NCI-H1694 treated with DMSO at 0.1 percent for 48 hours (cell line): Measurements from ENCODE around the gene POLR2I.
"Not testable (repeated sequence)": the region's sequence is repeated elsewhere in the genome, so short reads cannot be mapped to it uniquely, and the experiment has no call there.

Experiments
- DNase-seq: peaks from one replicate; lab custom pipeline; 2025; lab: John Stamatoyannopoulos, UW

The POLR2I gene

DNA sequence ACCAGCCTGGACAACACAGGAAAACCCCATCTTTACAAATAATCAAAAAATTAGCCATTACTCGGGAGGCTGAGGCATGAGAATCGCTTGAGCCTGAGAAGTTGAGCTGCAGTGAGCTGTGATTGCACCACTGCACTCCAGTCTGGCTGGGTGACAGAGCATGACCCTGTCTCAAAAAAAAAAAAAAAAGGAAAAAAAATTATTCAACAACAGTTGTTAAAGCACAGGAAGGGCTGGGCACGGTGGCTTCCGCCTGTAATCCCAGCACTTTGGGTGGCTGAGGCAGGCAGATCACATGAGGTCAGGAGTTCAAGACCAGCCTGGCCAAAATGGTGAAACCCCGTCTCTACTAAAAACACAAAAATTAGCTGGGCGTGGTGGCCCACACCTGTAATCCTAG lies 16.5 kb upstream of the POLR2I start:
- DNase-seq = not testable (repeated sequence)

DNA sequence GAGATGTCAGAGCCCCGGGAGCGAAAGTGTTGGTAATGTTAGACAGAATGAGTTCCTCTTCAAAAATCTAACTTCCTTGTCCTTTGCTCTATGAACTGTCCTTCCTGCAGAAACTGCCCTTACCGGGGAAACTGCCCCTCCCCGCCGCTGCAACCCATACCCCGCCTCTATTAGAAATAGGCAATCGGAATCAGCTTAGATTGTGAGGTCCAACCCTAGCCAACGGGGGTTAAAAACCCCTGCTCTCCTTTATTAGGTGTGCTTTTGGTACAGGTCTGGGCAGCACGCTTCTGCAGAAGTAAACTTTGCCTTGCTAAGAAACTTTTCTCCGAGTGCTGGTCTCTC lies 13.7 kb upstream of the POLR2I start:
- DNase-seq = peak; percentile 31

DNA sequence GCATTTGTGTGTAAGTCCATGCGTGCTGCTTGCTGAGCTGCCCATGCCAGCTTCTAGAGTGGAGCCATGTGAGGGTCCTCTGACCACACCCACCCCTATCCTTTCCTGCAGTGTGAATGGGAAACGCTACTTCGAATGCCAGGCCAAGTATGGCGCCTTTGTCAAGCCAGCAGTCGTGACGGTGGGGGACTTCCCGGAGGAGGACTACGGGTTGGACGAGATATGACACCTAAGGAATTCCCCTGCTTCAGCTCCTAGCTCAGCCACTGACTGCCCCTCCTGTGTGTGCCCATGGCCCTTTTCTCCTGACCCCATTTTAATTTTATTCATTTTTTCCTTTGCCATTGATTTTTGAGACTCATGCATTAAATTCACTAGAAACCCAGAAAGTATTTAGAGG lies 10.9 kb upstream of the POLR2I start:
- no peak for DNase-seq

DNA sequence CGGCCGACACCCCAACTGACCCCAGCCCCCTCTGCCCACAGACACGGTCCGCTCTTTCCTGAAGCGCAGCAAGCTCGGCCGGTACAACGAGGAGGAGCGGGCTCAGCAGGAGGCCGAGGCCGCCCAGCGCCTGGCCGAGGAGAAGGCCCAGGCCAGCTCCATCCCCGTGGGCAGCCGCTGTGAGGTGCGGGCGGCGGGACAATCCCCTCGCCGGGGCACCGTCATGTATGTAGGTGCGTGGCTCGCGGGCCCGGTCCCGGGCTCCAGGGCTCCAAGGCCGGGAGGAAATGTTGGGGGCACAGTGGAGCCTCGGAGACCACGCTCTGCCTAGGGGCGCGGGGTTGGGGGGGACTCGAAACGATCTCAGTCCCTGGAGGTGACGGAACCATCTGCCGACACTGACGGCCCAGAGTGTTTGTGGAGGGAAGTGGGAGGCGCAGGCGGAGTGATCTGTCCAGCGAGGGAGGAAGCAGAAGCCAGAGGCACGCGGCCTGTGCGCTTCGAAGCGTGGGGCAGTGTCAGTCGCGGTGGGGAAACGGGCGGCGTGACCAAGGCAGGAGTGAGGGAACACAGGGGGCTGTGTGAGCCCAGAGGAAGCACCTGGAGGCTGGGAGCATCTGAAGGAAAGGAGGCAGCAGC lies 6.9 kb upstream of the POLR2I start:
- DNase-seq = no peak

DNA sequence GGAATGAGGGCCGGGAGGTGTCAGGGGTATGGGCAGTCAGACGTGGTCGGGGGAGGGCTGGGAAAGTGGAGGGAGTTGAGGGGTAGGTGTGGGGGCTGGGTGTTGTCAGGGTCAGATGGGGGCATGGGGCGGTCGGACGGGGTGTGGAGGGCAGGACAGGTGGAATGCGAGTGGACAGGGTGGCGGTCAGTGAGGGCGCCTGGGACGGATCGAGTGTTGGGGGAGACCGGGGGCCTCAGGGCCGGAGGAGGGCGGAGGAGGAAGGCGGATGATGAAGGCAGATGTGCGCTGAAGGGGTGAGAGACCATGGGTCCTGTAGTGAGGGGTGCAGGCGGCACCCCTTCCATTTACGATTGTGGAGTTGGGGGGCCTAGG lies 6.3 kb upstream of the POLR2I start:
- DNase-seq = no peak

DNA sequence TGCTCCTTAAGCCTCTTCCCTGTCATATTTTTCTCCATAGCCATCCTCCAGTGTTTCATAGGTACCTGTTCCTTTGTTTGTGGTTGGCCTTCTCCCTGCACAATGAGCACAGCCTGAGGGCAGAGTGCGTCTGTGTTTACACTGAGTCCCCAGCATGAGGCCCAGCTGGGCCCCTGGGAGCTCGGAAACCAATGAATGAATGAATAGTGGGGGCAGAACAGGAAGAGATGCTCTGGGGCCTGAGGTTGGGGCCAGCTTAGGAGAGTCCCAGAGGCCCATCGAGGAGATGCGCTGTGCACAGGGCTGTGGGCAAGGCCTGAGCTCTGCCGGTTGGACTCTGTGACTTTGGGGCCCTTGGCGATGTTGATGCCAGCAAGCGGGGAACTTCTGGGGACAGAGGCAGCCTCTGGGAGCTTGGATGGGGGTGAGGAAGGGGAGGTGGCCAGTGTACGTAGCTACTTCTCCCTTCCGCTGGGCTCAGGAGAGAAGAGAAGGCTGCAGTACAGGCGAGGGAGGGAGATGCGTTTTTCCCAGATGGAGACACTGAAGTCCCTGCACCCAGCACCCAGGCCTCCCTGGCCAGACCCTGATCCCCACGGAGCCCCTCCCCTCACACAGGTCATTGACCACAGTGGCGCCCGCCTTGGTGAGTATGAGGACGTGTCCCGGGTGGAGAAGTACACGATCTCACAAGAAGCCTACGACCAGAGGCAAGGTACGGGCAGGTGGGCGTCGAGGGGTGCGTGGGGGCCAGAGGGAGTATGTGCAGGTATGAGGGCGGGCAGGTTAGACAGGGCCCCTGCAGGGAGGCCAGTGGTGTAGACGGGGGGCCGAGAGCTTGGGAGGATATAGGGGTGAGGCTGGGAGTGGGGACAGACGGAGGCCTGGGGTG lies 5.7 kb upstream of the POLR2I start:
- DNase-seq = no peak

DNA sequence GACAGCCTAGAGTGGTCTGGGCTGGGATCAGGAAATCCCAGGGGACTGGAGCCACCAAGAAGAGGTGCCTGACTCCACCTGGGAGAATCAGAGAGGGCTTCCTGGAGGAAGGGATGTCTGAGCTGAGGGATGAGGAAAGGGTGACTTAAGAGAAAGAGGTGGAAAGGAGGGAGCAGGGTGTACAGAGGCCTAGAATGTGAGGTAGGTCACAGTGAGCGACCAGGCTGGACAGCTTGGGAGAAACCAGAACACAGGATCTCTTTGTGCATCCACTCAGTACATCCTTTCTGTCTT lies 1.6 kb upstream of the POLR2I start:
- no peak for DNase-seq

DNA sequence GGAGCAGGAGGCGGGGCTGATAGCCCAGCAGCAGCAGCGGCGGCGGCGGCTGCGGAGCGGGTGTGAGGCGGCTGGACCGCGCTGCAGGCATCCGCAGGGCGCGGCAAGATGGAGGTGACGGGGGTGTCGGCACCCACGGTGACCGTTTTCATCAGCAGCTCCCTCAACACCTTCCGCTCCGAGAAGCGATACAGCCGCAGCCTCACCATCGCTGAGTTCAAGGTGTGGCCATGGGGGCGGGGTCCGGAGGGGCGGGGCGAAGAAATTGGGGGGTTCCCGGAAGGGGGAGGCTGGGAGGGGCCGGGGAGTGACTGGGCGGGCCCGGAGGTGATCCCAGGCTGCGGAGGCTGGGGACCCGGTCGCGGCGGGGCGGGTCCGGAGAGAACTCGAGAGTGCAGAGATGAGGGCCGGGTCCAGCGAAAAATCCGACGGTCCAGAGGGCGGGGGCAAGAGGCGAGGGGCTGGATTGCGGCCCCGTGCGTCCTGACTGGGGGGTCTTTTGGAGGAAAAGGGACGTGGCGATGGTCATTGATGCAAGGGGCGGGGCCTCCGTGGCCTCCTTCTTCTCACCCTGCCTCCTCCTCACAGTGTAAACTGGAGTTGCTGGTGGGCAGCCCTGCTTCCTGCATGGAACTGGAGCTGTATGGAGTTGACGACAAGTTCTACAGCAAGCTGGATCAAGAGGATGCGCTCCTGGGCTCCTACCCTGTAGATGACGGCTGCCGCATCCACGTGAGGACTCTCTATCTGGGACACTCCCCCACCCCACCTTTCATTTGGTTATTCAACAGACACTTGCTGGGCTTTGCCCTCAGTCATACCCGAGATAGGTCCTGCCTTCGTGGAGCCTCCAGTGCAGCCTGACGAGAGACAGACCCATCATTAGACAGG lies 1.0 kb upstream of the POLR2I start, which contains the start of gene TBCB:
Gene TBCB (plus strand): TSS at position 16 of the 891 bp plus-strand sequence. CDS start 93 bp downstream, at position 109.
- peak; percentile 3 for DNase-seq

DNA sequence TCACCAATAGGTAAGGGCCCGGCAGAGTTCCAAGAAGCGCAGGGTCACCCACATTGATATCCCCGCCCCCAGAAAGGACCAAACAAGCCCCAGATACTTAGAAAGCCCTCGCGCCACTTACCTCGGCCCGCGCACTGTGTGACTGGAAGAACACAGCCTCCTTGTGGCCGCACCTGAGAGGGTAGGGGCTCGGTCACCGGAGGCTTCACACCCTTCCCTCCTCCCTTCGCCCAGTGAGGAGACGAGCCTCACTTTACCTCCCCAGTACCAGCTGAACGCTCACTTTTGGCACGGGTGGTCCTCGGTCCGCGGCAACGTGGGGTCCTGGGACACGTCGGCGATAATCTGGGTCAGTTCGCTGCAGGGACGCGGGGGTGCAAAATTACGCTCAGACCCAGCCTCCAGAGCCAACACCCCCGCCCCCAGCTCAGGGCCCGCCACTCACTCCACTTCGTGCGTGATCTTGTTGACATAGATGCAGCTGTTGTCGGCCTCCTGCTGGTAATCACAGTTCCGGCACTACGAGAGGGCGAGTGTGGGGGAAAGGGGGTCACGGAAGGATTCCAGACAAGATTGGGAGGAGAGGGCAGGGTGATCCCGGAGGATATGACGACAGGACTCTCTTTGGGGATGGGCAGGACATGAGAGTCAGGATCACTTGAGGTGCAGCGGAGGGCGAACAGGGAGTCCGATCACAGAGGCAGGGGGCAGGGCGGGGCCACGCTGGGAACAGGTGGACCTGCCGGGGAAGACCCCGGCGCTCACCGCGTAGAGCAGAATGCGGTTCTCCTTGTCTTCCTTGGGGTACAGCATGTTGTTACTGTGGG lies 568 bp downstream of the POLR2I start:
- DNase-seq = no peak

DNA sequence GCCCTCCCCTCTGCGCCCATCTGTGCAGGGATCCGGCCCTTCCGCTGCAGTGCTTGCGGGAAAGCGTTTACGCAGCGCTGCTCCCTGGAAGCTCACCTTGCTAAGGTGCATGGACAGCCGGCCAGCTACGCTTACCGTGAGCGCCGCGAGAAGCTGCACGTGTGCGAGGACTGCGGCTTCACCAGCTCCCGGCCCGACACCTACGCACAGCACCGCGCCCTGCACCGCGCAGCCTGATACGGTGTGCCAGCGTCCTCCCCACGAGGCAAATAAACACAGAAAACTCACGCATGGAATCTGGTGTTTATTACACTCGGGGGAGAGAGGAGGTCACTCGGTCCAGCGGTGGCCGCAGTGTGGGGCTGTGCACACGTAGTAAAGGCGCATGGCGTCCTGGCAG lies 1.2 kb downstream of the POLR2I start:
- no peak for DNase-seq

DNA sequence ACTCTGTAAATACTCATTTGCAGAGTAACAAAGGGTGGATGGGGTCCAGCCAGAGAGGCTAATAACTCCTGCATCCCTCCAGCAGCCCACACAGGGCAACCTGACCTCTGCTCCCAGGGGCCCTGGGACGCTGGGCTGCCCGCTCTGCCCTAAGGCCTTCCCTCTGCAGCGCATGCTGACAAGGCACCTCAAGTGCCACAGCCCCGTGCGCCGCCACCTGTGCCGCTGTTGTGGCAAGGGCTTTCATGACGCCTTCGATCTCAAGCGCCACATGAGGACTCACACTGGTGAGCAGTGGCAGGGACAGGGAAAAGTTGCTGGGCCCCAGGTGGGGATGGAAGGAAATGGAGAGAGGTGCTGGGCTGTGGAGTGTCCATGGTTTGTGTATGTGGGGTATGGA lies 2.0 kb downstream of the POLR2I start:
- no peak for DNase-seq

DNA sequence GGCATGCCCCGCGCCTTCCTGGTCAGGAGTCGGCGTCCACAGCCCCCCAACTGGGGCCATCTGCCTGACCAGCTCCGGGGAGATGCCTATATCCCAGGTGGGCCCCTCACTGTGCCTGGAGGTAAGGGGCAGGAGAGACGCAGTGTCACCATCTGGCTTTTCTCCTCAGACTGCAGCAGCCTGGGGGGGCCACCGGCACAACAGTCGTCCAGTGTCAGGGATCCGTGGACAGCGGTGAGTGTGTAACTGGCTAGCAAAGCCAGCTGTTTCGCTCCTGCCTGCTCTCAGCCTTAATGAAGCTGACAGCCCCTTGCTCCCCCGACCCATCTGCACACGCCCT lies 3.5 kb downstream of the POLR2I start:
- DNase-seq = no peak

DNA sequence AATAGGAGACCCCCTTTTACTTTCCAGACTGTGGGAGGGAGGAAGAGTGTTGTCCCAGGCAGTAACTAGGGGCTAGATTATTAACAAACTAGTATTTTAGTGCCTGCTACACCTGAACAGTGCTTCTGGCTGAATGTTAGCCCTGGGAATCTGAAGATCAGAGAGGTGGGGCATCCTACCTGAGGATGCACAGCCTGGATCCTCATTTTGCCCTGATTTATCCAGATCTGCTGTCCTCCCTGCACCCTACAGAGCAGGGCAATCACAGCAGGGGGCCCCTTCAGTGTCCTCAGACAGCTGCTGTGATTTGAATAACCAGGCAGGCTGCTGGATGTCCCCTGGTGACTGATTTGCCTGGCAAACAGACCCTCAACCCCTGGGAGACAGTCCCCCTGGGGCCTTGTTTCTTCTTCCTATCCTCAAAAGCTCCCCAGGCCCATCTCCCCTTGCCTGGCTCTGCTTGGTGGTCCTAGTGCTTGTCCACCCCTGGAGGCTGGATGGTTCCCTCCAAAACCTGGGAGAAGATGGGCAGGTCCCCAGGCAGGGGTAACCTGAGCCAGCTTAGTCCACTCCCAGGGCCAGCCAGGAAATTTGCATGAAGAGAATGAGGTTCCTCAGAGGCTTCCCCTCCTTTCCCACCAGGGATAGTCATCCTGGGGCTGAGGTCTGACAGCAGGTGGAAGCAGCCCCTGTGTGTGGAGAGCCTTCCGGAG lies 4.0 kb downstream of the POLR2I start, which contains the start of gene OVOL3:
Gene OVOL3 (plus strand): TSS at position 657 of the 713 bp plus-strand sequence. CDS start 60 bp downstream, outside the sequence.
- no peak for DNase-seq

DNA sequence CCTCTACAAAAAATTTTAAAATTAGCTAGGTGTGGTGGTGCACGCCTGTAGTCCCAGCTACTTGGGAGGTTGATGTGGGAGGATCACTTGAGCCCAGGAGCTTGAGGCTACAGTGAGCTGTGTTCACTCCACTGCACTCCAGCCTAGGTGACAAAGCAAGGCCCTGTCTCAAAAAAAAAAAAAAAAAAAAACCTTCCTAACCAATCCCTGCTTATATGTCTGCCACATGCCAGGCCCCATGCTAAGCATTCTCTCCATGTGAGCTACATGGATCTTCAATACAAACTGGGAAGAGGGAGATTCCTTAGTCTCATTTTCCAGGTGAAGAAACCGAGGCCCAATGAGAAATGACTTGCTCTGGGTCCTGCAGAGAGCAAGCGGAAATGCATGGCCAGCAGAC lies 6.0 kb downstream of the POLR2I start:
- no peak for DNase-seq

DNA sequence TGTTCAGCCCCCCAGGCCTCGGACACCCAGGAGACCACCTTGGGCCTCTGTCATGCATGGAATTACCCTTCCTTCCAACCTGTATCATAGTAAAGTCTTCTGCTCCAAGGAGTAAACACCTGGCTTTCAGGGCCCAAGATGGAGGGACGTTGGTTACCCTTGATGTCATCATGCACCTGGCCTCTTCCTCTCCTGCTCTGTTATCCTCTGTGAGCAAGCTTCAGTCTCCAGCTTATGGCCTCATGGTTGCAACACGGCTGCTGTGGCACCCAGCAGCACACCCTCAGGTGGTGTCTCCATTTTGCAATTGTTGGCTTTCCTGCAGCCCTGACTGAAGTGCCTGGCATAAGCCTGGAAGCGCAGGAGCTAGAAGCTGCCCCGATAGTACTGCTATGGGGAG lies 7.7 kb downstream of the POLR2I start:
- no peak for DNase-seq

DNA sequence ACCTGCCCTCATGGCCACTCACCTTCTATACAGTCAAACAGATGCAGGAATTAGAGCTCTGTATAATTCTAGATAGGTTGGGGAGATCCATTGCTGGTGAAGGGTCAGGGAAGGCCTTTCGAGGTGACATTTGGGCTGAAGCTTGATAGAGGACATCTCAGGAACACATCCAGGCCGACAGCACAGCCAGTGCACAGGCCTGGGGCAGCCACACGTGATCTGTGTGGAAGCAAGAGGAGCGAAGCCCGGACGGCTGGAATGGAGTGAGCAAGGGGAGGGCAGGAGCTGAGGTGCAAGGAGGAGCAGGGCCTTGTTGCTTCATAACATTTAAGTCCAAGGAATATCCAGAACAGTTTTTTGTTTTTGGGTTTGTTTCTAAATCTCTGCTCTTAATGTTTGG lies 8.2 kb downstream of the POLR2I start:
- DNase-seq = no peak

DNA sequence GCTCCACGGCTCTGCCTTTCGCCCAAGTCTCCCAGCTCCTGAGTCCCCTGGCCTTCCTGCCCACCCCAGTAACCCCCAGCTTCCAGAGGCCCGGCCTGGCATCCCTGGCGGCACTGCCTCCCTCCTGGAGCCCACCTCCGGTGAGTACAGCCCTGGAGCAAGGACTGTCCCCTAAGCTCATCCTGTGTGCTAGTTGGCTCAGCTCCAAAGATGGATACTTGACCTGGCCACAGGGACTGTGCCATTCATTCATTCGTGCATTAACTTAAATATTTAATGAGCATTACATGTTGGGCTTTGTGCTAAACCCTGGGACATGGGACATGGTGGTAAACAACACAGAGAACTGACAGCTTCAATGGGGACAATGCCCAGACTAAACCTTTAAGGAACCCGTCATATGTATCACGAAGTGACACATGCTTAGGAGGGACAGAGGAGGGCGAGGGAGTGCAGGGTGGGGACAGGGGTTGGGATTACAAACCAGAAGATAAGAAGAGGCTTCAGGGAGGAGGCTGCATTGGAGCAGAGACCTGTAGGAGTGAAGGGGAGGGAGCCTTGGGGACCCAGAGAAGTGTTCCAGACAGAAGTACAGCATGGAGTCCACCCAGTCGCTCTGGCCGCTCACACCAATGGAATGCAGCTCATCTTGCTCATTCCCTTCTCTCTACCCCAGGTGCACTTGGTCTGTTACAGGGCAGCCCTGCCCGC lies 10.7 kb downstream of the POLR2I start:
- no peak for DNase-seq

DNA sequence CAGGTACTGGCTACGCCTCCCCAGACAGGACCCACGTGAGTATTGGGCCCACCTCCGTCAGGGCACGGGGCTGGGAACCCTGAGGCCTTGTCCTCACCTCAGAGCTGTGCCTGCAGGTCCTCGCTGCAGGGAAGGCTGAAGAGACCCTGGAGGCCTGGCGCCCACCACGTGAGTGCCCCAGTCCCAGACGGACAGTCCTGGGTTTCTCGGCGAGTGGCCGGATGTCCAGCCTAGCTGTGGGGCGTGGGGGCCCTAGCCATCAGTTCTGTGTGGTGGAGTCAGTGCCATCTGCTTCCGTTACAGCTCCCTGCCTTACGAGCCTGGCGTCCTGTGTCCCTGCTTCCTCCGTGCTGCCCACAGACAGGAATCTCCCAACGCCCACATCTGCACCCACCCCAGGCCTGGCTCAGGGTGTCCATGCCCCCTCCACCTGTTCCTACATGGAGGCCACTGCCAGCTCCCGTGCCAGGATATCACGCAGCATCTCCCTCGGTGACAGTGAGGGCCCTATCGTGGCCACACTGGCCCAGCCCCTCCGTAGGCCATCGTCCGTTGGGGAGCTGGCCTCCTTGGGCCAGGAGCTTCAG lies 11.5 kb downstream of the POLR2I start:
- no peak for DNase-seq

DNA sequence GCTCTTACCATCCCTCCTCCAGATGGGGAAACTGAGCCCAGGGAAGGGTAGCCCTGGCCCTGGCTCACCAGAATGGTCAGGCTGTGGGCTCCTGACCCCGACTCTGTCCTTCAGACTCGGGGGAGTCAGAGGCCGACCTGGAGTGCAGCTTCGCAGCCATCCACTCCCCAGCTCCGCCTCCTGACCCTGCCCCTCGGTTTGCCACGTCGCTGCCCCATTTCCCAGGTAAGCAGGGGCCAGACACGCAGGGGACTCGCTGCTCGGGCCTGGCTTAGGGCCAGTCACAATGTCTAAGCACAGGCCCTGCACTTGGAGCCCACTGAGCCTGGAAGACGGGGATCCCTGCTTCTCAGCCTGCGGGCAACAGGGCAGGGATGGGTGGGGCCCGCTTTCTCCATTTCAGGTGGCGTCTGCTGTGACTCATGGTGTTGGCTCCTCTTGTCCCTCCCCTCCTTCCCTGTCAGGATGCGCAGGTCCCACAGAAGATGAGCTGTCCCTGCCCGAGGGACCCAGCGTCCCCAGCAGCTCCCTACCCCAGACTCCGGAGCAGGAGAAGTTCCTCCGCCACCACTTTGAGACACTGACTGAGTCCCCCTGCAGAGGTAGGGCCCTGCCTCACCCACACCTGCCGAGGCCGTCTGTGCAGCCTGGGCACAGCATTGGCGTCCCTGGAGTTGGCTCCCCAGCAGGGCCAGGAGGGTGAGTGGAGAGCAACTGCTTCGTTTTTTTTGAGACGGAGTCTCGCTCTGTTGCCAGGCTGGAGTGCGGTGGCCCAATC lies 12.9 kb downstream of the POLR2I start:
- no peak for DNase-seq
